HepG2 (cell line): Measurements from ENCODE around the gene PPP1R2C.

Experiments used
- AFF4 ChIP-seq: sonication (generic); formaldehyde crosslinking; IDR thresholded peaks from 2 replicates; pipeline ENCODE4 v1.4.0; 2020; ENCODE audit warnings: missing genetic modification reagents
- ARID3A ChIP-seq: IDR thresholded peaks from 2 replicates; pipeline ENCODE4 v1.6.1; 2012; ENCODE audit warnings: low read depth, low read length, improper control_type of control experiment
- ARID5B ChIP-seq: IDR thresholded peaks from 2 replicates; pipeline ENCODE4 v1.4.0; 2020; ENCODE audit warnings: mild to moderate bottlenecking, missing genetic modification reagents
- BRCA1 ChIP-seq: sonication (generic); formaldehyde crosslinking; IDR thresholded peaks from 2 replicates; pipeline ENCODE4 v1.4.0; 2020; ENCODE audit warnings: missing genetic modification reagents
- CTCF ChIP-seq: sonication (generic); formaldehyde crosslinking; IDR thresholded peaks from 2 replicates; pipeline ENCODE4 v1.5.0; 2020; ENCODE audit warnings: mild to moderate bottlenecking, missing genetic modification reagents, moderate library complexity
- NR2F1 ChIP-seq, 2 experiments: fragments of 450-650 bp in 1 of 2; formaldehyde crosslinking in 1 of 2; IDR thresholded peaks; 2 replicates each; pipeline versions ENCODE4 v1.5.0 to v1.6.1; 2016 to 2020; ENCODE audit warnings: mild to moderate bottlenecking in 1 of 2, missing compliant biosample characterization in 1 of 2, missing genetic modification reagents in 1 of 2, moderate library complexity in 1 of 2
- POLR2A ChIP-seq, 2 experiments: IDR thresholded peaks; 2 replicates each; pipeline ENCODE4 v1.6.1; 2011; ENCODE audit warnings: low read depth in 2 of 2, low read length in 2 of 2, mild to moderate bottlenecking in 1 of 2, moderate library complexity in 1 of 2; ENCODE audit not compliant: insufficient read depth in 1 of 2
- RNF2 ChIP-seq: fragments of 450-650 bp; conservative IDR thresholded peaks from 2 replicates; pipeline ENCODE4 v1.6.1; 2016; ENCODE audit warnings: low read depth
- SP2 ChIP-seq: sonication (generic); formaldehyde crosslinking; IDR thresholded peaks from 2 replicates; pipeline ENCODE4 v1.5.1; 2020; ENCODE audit warnings: mild to moderate bottlenecking, missing genetic modification reagents
- ZFP90 ChIP-seq: sonication (generic); formaldehyde crosslinking; IDR thresholded peaks from 2 replicates; pipeline ENCODE4 v1.8.0; 2022; ENCODE audit warnings: missing genetic modification reagents, mild to moderate bottlenecking, inconsistent platforms, borderline replicate concordance
- ZNF136 ChIP-seq: sonication (generic); formaldehyde crosslinking; IDR thresholded peaks from 2 replicates; pipeline ENCODE4 v1.8.1; 2022; ENCODE audit warnings: low read depth, mild to moderate bottlenecking, moderate library complexity, missing genetic modification reagents
- ZNF513 ChIP-seq: sonication (generic); formaldehyde crosslinking; conservative IDR thresholded peaks from 2 replicates; pipeline ENCODE4 v1.5.0; 2020; ENCODE audit warnings: missing genetic modification reagents

- no peak for TF ChIP-seq ZNF136 (CRISPR knock-in tag)
- TF ChIP-seq BRCA1 (CRISPR knock-in tag) = no peak
- TF ChIP-seq CTCF (CRISPR knock-in tag) = no peak
- no peak for TF ChIP-seq ARID3A
- TF ChIP-seq RNF2 = no peak
- TF ChIP-seq ZFP90 (CRISPR knock-in tag) = no peak
- no peak for TF ChIP-seq ARID5B
- TF ChIP-seq POLR2A (IDR thresholded peaks at IDR 0.05; ENCODE audit: insufficient read depth in 1 of 2, low read depth in 2 of 2, low read length in 2 of 2) = no peak
- no peak for TF ChIP-seq ZNF513 (CRISPR knock-in tag)
- no peak for TF ChIP-seq SP2 (CRISPR knock-in tag)
- no peak for TF ChIP-seq AFF4 (CRISPR knock-in tag)
- no peak for TF ChIP-seq NR2F1 (CRISPR knock-in tag; IDR thresholded peaks at IDR 0.05)
These were observed 38.7 kb downstream of the PPP1R2C start for GRCh38 chrX:42739258-42739657.
